Measurements from ENCODE around the gene PODN. TPM values are rescaled to one million over a fixed set of nuclear protein-coding genes. Genes with fewer than 3 reads are reported as not detected.

Gene PODN
- total RNA-seq, 1 experiment from 2014 or later, result 0.23 TPM

DNA sequence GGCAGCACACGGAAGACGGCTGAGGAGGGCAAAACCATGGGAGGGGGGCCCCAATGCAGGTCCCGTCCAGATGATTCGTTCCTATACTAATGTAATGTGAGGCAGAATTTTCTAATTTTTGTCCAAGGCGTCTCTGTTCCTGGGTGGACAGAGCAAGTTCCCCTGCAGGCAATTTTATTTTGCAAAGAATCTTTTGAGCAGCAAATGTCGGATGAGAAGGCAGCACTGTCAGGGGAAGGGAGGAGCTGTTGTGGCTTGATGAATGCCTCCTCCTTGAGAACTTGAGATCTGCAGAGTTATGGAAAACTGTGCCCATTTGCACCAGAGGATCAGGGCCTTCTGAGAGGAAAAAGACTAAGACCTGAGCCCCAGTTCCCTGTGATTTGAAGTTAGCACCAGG is 63.1 kb downstream of the PODN start:
- DNase-seq (ENCODE audit: low read depth, low spot score) (no peak), ATAC-seq (no peak)
- in situ Hi-C loops (cut with HindIII; ENCODE audit: low pct_unique_long_range_greater_than_20kb, low sequenced_read_pairs), result no loop called here
- H3K9me3 ChIP-seq (ENCODE audit: control insufficient read depth, insufficient read depth, low read depth, low read length), result no peaks in the 10 kb centered on the region
- no peaks in the 10 kb centered on the region for H3K36me3 ChIP-seq (ENCODE audit: control insufficient read depth, insufficient read depth, low read length)
- H3K27me3 ChIP-seq (ENCODE audit: control insufficient read depth, insufficient read depth, low read length), result no peaks in the 10 kb centered on the region
- TF ChIP-seq POLR2AphosphoS5 (IDR thresholded peaks at IDR 0.05; ENCODE audit: low read depth, low read length) (no peak), REST (IDR thresholded peaks at IDR 0.05; ENCODE audit: insufficient read depth in 1 of 2, low read depth in 2 of 2, low read length in 1 of 2) (no peak), TCF7L2 (IDR thresholded peaks at IDR 0.05; ENCODE audit: low read depth, low read length) (no peak), SIN3A (IDR thresholded peaks at IDR 0.05; ENCODE audit: borderline replicate concordance, insufficient read depth, low read depth, low read length) (no peak)
- TF ChIP-seq, protein P1, sequence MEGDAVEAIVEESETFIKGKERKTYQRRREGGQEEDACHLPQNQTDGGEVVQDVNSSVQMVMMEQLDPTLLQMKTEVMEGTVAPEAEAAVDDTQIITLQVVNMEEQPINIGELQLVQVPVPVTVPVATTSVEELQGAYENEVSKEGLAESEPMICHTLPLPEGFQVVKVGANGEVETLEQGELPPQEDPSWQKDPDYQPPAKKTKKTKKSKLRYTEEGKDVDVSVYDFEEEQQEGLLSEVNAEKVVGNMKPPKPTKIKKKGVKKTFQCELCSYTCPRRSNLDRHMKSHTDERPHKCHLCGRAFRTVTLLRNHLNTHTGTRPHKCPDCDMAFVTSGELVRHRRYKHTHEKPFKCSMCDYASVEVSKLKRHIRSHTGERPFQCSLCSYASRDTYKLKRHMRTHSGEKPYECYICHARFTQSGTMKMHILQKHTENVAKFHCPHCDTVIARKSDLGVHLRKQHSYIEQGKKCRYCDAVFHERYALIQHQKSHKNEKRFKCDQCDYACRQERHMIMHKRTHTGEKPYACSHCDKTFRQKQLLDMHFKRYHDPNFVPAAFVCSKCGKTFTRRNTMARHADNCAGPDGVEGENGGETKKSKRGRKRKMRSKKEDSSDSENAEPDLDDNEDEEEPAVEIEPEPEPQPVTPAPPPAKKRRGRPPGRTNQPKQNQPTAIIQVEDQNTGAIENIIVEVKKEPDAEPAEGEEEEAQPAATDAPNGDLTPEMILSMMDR (IDR thresholded peaks at IDR 0.05), result no peak
- no peak overlapping the region for H3K27ac ChIP-seq (ENCODE audit: low read length)
- intact Hi-C loops (cut with micrococcal nuclease; ENCODE audit: unreplicated experiment), result no loop called here
- ChIA-PET POLR2A (no interaction called here), CTCF (interaction anchor here (0.7 kb wide), 1 partner anchor 56 kb away, joined by 3 read pairs; no protein-coding TSS in a partner anchor)
- H3K4me3 ChIP-seq (ENCODE audit: low read depth in 2 of 2, low read length in 2 of 2), result no peak overlapping the region
- peaks cover 6% of the 10 kb centered on the region for H3K4me1 ChIP-seq (ENCODE audit: control insufficient read depth, insufficient read depth, low read length)
- BruUV-seq (replicated peaks), result no TSS peak

DNA sequence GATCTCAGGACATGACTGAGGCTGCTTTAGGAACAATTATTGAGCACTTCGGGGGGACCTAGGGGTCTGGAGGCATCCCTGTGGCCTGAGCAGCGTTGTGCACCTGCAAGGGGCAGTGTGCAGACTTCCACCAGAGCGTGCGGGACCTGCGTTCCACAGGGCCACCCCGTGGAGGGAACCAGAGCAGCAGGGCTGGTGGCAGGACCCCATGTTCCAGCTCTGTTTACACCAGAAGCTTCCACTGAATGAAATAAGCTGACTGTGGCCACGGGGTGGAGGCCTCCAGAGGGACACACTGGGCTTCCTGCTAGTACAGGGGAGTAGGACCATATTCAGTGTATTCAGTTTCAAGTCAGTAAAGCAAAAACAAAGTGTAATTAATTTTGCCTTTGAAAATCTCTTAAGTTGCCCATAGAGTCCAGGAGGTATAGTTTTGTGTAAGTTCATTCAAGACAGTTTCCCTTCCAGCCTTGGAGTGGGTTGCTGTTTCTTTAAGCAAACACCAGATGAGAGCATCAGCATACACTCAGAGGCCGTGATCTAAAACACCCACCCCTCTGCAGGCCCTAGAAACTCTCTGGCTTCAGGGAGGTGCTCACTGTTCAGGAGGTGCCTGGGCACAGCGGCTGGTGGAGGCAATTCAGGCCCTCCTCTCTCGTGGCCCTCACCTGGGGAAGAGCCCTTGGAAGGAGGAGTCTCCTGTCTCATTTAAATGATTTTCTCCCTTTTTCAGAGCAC is 63.8 kb downstream of the PODN start:
- BruUV-seq (replicated peaks), result no TSS peak
- ATAC-seq (no peak), DNase-seq (ENCODE audit: low read depth, low spot score) (no peak)
- H3K36me3 ChIP-seq (ENCODE audit: control insufficient read depth, insufficient read depth, low read length), result no peaks in the 10 kb centered on the region
- H3K4me3 ChIP-seq (ENCODE audit: low read depth in 2 of 2, low read length in 2 of 2), result no peak overlapping the region
- ChIA-PET CTCF (interaction anchor here (0.7 kb wide), 1 partner anchor 55 kb away, joined by 3 read pairs; no protein-coding TSS in a partner anchor), POLR2A (no interaction called here)
- H3K4me1 ChIP-seq (ENCODE audit: control insufficient read depth, insufficient read depth, low read length), result peaks cover 5% of the 10 kb centered on the region
- no peak overlapping the region for H3K27ac ChIP-seq (ENCODE audit: low read length)
- intact Hi-C loops (cut with micrococcal nuclease; ENCODE audit: unreplicated experiment) (no loop called here), in situ Hi-C loops (cut with HindIII; ENCODE audit: low pct_unique_long_range_greater_than_20kb, low sequenced_read_pairs) (no loop called here)
- H3K27me3 ChIP-seq (ENCODE audit: control insufficient read depth, insufficient read depth, low read length), result no peaks in the 10 kb centered on the region
- H3K9me3 ChIP-seq (ENCODE audit: control insufficient read depth, insufficient read depth, low read depth, low read length), result no peaks in the 10 kb centered on the region
- TF ChIP-seq, protein P1 (IDR thresholded peaks at IDR 0.05), result no peak
- no peak for TF ChIP-seq POLR2AphosphoS5 (IDR thresholded peaks at IDR 0.05; ENCODE audit: low read depth, low read length)
- no peak for TF ChIP-seq REST (IDR thresholded peaks at IDR 0.05; ENCODE audit: insufficient read depth in 1 of 2, low read depth in 2 of 2, low read length in 1 of 2)
- TF ChIP-seq SIN3A (IDR thresholded peaks at IDR 0.05; ENCODE audit: borderline replicate concordance, insufficient read depth, low read depth, low read length), result no peak
- no peak for TF ChIP-seq TCF7L2 (IDR thresholded peaks at IDR 0.05; ENCODE audit: low read depth, low read length)

Measured in Panc1 (cell line).